Measurements from ENCODE around the gene RITA1.

RITA1 gene

DNA sequence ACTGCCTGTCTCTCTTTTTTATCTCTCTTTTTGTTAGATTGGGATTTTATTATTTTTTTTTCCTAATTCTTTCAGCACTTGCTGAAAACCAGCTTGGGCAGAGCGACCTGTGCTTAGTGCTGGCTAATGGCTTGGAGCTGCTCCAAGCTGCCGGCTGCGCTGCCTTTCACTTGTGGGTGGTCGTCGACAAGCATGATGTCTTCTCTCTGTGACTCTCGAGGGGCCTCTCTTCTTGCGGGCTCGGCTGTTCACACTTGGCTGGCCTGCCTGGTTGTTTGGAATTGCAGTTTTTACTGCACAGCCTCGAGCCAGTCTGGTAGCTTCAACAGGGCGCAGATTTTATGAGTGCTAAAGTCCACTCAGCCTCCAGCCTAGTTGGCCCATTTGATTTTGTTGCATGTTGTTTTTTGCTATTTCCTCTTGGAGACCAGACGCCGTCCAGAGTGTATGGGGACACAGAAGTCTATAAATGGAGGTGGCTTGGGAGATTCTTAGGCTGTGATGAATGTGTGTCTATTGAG, 54.4 kb downstream of the RITA1 start:
- Histone ChIP-seq H3K4me3 (ENCODE audit: low read length) (no peak overlapping the region), H3K9ac (ENCODE audit: low read length) (no peak overlapping the region), H3K36me3 (replicated peaks; ENCODE audit: low read depth, low read length) (peaks cover 40% of the 10 kb centered on the region), H3K27ac (ENCODE audit: low read length) (peak overlapping the region; percentile 55), H3K4me1 (ENCODE audit: low read length) (peaks cover 13% of the 10 kb centered on the region), H3K9me3 (ENCODE audit: insufficient read depth, low read length) (no peaks in the 10 kb centered on the region), H4K20me1 (ENCODE audit: insufficient read depth, low read length) (no peaks in the 10 kb centered on the region), H3K79me2 (ENCODE audit: low read length) (peaks cover 6% of the 10 kb centered on the region), H3K4me2 (ENCODE audit: low read length) (peak overlapping the region; percentile 49), H3K27me3 (ENCODE audit: low read depth, low read length) (no peaks in the 10 kb centered on the region), H2AFZ (ENCODE audit: low read depth, low read length) (no peak overlapping the region)
- TF ChIP-seq, protein P1, sequence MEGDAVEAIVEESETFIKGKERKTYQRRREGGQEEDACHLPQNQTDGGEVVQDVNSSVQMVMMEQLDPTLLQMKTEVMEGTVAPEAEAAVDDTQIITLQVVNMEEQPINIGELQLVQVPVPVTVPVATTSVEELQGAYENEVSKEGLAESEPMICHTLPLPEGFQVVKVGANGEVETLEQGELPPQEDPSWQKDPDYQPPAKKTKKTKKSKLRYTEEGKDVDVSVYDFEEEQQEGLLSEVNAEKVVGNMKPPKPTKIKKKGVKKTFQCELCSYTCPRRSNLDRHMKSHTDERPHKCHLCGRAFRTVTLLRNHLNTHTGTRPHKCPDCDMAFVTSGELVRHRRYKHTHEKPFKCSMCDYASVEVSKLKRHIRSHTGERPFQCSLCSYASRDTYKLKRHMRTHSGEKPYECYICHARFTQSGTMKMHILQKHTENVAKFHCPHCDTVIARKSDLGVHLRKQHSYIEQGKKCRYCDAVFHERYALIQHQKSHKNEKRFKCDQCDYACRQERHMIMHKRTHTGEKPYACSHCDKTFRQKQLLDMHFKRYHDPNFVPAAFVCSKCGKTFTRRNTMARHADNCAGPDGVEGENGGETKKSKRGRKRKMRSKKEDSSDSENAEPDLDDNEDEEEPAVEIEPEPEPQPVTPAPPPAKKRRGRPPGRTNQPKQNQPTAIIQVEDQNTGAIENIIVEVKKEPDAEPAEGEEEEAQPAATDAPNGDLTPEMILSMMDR (IDR thresholded peaks at IDR 0.05; ENCODE audit: low read depth, low read length) = no peak

DNA sequence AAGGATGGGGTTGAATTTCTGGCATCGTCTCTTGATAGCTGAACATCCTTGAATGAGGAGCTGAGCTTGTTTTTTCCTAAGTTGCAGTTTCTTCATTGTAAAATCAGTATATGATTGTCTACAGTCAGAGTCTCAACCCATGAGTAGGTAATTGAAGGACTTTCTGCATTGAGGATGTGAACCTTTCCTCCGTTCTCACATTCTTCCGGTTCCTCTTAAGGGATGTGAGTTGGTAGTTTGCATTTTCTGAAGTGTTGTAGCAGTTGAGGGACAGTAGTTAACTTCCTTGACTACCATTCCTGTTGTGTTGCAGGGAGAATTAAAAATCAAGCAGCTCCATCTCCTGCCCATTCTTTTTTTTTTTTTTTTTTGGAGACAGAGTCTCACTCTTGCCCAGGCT, 54.9 kb downstream of the RITA1 start:
- Histone ChIP-seq H3K9ac (ENCODE audit: low read length) (no peak overlapping the region), H3K79me2 (ENCODE audit: low read length) (peaks cover 6% of the 10 kb centered on the region), H4K20me1 (ENCODE audit: insufficient read depth, low read length) (no peaks in the 10 kb centered on the region), H3K27ac (ENCODE audit: low read length) (peak overlapping the region; percentile 55), H3K36me3 (replicated peaks; ENCODE audit: low read depth, low read length) (peaks cover 36% of the 10 kb centered on the region), H3K27me3 (ENCODE audit: low read depth, low read length) (no peaks in the 10 kb centered on the region), H3K4me2 (ENCODE audit: low read length) (peak overlapping the region; percentile 49), H3K4me1 (ENCODE audit: low read length) (peaks cover 13% of the 10 kb centered on the region), H3K4me3 (ENCODE audit: low read length) (no peak overlapping the region), H2AFZ (ENCODE audit: low read depth, low read length) (no peak overlapping the region), H3K9me3 (ENCODE audit: insufficient read depth, low read length) (no peaks in the 10 kb centered on the region)
- TF ChIP-seq, protein P1 (IDR thresholded peaks at IDR 0.05; ENCODE audit: low read depth, low read length) = no peak

DNA sequence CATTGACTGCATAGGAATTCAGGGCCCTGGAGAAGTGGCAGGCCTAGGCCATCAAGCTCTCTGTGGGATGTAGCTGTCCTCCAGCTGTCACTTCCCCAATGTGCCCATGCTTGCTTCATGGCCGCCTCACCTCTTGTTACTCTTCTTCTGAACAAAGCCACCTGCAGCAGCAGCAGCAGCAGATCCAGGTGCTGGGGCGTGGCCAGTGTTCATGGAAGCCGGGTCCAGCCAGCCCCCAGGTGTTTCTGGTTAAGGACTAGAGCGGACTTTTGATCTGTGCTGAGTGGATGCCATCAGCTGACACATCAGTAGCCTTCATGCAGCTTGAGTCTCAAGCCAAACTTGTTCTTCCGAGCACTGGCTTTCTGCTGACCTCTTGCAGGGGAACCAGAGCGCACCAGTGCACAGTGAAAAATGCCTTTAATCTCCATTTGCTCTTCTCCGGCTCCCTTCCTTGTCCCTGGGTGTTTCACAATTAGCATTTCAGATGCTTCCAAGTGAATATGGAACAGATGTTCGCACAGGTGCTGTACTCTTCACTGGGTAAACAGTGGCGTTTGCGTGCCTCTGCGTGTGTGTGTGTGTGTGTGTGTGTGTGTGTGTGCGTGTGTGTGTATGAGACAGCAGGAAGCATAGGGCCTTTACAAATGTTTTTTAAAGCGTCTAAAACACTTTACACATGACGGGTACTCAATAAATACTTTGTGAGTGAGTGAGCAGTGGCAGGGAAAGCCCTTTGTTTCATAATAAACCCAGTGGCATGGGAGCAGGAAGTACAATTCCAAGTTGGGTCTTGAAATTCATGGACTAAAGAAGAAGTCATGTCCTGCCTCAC, 55.9 kb downstream of the RITA1 start:
- H3K9ac ChIP-seq (ENCODE audit: low read length) = no peak overlapping the region
- H3K79me2 ChIP-seq (ENCODE audit: low read length) = peaks cover 6% of the 10 kb centered on the region
- peaks cover 13% of the 10 kb centered on the region for H3K4me1 ChIP-seq (ENCODE audit: low read length)
- no peaks in the 10 kb centered on the region for H3K9me3 ChIP-seq (ENCODE audit: insufficient read depth, low read length)
- no peak overlapping the region for H3K27ac ChIP-seq (ENCODE audit: low read length)
- H3K4me3 ChIP-seq (ENCODE audit: low read length) = no peak overlapping the region
- H2AFZ ChIP-seq (ENCODE audit: low read depth, low read length) = no peak overlapping the region
- no peak for TF ChIP-seq EZH2phosphoT487 (IDR thresholded peaks at IDR 0.05; ENCODE audit: low read depth)
- H4K20me1 ChIP-seq (ENCODE audit: insufficient read depth, low read length) = no peaks in the 10 kb centered on the region
- H3K4me2 ChIP-seq (ENCODE audit: low read length) = no peak overlapping the region
- H3K36me3 ChIP-seq (replicated peaks; ENCODE audit: low read depth, low read length) = peaks cover 31% of the 10 kb centered on the region
- no peaks in the 10 kb centered on the region for H3K27me3 ChIP-seq (ENCODE audit: low read depth, low read length)

Measured in OCI-LY3 (cell line).